Muscle of back (tissue), 11 donors: ENCODE data around the gene MAML3. TPM values are rescaled to one million over a fixed set of nuclear protein-coding genes. Genes with fewer than 3 reads are reported as not detected.
A peak's percentile ranks its signal among the peaks of the same experiment; 100 is the strongest.

ENCODE experiments used
- DNase-seq, 3 donors: peaks; one replicate each; pipeline versions ENCODE4 v3.0.0 to v3.0.0-alpha.2; 2013
- polyA plus RNA-seq, 10 donors: library from polyadenylated mRNA; unstranded; fragments of 120-200 nt; gene quantifications; one replicate each; pipeline ENCODE4 v1.2.1, GENCODE V29; 2013; ENCODE audit not compliant: insufficient read length in 10 of 10

The MAML3 gene
- polyA plus RNA-seq, 10 donors = 3.3 to 6.1 (median 4.2) TPM

DNA sequence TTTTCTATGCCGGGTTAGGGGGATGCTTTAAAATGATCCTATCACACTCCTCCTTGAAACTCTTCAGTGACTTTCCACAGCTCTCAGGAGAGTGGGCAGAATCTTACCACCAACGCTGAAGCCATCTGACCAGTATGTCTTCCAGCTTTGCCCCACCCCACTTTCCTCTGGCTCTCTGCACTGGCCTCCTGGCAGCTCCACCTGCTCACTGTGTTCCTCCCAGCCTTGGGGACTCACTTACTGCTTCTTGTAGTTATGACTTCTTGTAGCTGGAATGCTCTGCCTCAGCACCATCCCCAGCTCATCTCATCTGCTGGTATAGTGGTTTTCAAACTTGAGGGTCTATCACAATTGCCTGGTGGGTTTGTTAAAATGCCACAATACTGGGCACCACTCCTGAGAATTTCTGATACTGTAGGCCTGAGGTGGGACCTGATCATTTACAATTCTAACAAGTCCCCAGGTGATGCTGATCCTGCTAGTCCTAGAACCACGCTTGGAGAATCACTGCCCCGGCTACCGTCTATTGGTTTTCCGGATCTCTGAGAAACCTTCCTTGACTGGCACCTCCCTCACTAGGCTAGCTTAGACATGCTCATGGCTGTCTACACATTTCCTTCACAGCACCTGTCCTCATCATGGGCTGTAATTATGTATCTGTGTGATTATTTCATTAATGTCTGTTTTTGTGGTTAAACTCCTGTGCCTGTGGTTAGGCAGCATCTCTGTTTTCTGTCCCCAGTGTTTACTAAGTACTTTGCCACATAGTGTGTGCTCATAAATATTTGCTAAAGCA, 336.1 kb downstream of the MAML3 start:
- DNase-seq = no peak

DNA sequence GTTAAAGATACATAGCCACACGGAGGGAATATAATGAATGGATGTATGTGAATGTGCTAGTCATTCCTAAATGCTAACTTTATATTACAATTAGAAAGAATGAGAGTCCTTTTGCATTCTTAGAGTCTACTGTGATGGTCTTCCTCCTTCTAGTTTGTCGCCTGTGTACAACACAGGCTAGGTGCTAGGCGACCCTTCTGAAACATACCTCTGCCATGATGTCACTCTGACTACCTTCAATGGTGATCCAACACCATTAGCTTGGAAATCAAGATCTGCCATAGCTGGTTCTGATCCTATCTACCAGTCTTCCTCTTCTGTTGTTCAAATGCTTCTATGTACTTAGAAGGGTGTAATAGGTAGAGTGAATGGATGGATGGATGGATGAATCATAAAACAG, 337.1 kb downstream of the MAML3 start:
- no peak for DNase-seq

GRCh38 chr4:139815778-139816601, 338.0 kb downstream of the MAML3 start:
- DNase-seq = peak; percentile 61 to 88 (median 83)

DNA sequence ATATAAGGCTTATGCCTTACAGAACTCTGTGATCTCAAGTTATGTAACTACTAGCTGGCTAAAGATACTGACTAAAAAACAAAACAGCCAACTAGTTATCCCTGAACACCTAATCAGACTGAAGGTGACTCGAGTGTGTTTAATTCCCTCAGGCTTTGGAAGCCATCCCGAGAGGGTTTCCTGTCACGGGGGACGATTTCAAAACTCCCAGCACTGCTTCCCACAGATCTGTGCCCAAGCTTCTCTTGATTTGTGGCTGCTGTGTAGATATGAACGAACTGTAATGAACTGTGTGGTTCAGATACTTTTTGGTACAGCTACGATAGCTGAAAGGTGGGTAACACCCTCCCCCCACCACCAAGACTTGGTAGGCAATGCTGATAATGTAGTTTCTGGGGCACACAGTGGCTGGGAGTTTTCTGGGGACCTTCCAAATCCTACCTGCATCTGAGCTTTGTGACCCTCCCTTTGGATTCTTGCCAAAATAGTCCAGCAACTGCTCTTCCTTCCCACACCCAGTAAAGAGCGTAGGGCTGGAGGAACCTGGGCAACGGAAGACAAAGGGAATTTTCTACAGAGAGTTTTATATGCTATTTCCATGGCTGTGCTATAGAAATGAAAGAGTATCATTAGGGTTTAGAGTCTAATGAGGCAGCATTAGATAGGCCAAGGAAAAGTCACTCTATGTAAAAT, 339.5 kb downstream of the MAML3 start:
- no peak for DNase-seq

DNA sequence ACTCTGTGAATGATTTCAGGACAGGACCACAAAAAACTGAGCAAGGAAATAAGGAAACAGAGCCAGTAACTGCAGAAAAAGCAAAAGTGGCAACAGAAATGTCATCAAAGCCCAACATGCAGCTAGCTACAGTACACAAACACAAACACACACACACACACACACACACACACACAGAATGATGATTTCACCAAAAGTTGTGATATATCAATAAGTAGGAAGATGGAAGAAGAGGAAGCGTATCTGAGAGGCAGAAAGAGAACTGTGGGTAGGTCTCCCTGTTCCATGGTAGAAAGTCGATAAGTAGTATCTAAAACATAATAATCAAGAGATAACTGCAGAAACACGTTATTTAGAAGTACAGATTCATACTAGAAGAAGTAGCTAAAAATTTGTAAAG, 340.1 kb downstream of the MAML3 start:
- DNase-seq = no peak

GRCh38 chr4:139810710-139811109, 343.3 kb downstream of the MAML3 start:
- no peak for DNase-seq

- no peak for DNase-seq
Observed at GRCh38 chr4:139809757-139810140, 344.2 kb downstream of the MAML3 start.

- peak in 2 of 3 donors; percentile 43 to 45 for DNase-seq
Observed at GRCh38 chr4:139808808-139809756, 344.9 kb downstream of the MAML3 start.

- no peak for DNase-seq
Observed at GRCh38 chr4:139808381-139808807, 345.6 kb downstream of the MAML3 start.

DNA sequence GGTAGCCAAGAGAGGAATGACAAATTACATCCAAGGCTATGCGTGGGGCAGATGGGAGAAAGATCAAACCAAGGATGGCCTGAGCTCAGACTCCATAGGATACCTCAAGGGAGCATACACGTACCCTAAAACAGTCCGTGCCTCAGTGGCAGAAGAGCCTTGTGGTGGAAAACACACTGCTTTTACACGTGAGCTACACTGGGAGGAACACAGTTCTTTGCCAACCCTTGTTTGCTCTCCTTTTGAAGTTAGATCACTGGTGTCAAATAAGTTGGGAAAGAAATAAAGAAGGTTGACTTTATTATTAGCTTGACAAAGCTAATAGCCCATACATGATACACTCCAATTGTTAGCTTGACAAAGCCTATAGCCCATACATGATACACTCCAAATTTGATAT, 346.5 kb downstream of the MAML3 start:
- no peak for DNase-seq

DNA sequence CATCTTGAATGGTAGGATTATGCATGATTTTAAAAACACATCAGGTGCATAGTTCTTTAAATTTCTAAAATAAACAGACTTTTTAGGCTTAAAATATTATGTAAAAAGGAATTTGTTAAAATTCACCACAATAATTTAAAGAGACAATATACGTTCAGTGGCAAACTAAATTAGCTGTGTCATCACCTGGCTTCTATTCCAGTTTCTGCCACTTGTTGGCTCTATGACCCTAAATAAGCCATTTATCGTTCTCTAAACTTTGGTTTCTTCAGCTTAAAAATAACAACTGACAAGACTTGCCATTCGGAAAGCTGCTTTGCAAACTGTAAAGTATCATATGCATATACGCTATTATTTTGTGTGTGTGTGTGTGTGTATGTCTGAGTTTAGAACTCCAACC, 347.1 kb downstream of the MAML3 start:
- DNase-seq = no peak

DNA sequence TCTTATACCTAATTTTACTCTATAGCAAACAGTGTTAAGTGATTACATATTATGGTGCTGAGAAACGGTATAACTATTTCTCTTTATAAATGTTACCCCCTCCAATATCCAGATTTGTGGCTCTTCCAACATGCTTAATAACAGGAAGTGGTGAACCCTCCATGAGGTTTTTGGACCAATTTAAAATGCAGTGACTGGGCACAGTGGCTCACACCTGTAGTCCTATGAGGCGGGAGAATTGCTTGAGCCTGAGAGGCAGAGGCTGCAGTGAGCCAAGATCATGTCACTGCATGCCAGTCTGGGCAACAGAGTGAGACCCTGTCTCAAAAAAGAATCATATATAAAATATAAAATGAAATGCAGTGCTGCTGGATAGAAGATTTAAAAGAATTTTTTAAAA, 351.1 kb downstream of the MAML3 start:
- no peak for DNase-seq

- no peak for DNase-seq
Observed at GRCh38 chr4:139802488-139802887, 351.5 kb downstream of the MAML3 start.

- no peak for DNase-seq
Observed at GRCh38 chr4:139801895-139802294, 352.1 kb downstream of the MAML3 start.

- no peak for DNase-seq
Observed at GRCh38 chr4:139800082-139800481, 353.9 kb downstream of the MAML3 start.

DNA sequence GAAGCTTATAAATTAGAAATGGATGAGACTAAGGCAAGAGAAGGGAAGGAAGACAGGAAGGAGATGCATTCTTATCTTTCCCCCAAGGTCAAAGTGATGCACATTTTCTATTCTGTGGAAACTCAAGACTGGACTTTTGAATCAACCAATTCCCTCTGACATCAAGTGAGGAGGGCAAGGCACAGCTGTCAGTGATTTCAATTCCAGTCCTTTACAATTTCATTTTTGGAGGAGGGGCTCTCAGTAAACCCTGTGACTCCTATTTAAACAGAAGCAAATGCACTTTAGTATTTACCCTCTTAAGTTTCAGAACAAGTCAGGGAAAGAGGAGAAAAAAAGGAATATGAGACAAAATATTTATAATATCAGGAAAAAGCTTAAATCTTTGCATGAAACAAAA, 354.4 kb downstream of the MAML3 start:
- DNase-seq = no peak

- no peak for DNase-seq
Observed at GRCh38 chr4:139798456-139798855, 355.5 kb downstream of the MAML3 start.

- no peak for DNase-seq
Observed at GRCh38 chr4:139797287-139797686, 356.7 kb downstream of the MAML3 start.

DNA sequence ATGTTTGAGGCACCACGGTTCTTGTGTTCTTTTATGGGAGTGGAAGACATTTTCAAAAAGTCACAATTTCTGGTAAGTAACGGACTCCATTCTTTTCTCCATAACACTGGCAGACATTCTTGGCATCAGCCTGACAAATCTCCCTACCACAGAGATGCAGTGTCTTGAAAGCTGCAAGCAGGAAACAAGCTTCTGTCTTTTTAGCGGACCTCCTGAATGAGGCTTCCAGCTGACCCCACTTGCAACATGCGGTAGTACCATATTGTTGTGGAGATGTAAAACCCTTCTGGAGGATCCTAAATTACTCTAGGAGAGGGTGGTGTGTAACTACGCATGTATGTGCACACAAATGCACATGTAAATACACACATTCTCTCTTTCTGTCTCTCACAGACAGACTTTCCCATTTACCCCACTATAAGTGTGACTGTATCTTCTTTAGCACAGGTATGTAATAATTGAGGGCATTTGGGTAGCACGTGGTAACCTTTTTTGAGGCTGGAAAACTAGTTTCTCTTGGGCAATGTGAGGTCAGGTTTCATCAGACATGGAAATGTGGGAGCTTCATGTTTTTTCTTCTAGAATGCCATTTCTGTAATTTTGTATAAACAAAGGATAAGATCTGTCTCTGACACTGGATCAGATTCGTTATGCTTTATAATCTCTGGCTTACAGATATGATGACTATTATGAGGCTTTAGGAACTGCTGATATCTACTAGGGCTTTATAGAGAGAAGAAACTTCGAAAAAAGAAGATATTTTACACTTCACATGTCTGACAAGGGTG, 358.3 kb downstream of the MAML3 start:
- DNase-seq = no peak

DNA sequence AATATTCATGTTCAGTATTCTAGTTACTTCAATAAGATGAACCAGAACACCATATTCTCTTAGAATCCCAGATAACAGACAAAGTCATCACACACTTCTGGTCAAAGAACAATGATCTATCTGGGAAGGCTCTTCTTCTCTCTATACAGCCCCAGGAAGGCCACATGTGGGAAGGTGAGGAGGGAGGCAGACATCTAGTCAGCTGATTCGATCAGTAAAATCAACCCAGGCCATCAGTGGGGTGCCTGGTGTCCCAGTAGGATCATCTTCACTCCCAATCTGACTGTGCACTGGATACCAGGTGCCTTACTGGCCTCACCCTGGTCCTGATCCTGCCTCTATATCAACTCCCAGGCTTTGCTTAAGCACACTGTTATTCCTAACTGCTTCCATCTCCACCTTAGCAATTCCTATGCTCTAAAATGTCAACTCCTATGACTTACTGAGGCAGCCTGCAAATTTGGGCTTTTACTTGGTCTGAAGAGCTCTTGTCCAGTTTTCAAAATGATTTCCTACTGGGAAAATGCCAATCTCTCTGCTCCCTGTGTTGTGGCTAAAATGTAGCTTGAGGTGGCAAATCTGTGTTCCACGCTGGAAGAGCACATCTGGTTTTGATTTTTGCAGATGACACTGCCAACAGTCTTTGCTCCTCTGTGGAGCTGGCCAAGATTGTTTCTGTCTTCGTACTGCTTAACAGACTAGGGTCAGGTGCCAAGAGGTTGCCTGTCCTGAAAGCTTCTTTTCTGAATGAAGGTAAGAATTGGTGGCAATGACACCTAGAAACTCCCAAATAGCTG, 359.6 kb downstream of the MAML3 start:
- DNase-seq = peak in 2 of 3 donors; percentile 36 to 67
